ENCODE data around the gene MAP3K9. TPM values are rescaled to one million over a fixed set of nuclear protein-coding genes. Genes with fewer than 3 reads are reported as not detected.

MAP3K9 gene
- total RNA-seq, 1 experiment from 2014 or later, result 21.4 TPM

DNA sequence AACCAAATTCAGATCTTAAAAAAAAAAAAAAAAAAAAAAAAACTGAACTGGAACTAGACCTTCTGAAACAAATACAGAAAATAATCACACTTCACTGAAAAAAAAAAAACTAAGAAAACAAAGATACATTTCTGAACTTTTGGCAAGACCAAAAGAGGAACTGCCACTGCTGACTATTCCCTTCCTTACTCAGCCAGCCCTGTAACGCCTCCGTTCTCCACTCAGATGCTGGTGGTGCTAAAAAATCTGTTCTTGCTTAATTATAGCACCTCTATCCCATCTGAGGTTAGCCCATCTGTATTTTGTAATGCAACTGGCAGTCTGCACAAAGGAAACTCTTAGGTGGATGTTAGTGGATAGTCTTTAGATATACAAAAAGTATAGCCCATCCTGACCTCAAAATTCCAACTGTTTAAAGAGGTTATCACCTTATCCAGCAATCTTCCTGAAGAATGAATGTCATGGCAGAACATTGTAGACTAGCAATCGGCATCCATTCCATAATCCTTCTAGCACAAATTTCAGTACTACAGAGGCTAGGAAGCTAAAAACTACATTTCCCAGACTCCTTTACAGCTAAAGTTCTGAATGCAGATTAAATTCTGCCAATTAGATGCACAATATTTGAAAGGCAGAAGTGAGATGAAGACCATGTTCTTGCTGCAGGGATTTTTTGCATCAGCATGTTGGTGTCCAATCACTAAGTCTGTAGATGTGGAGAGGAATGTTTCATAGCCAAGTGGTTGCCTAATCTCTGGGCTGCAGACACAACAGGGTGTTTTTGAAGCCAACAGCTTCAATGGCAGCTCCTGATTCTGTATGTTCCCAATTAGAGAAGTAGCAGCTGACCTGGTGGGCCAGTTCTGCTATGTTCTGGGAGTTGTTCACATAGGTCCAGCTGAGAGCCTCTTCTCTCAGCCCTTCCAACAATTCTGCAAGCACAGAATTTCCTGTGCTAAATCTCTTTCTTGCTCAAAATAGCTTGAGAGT, 5.7 kb downstream of the MAP3K9 start:
- ChIA-PET POLR2A (ENCODE audit: unreplicated experiment) (no interaction called here), CTCF (no interaction called here)
- no peaks in the 10 kb centered on the region for H3K9me3 ChIP-seq (ENCODE audit: insufficient read depth, low read depth)
- H3K27ac ChIP-seq, result no peak overlapping the region
- H3K4me1 ChIP-seq (replicated peaks; ENCODE audit: insufficient read depth), result peaks cover 29% of the 10 kb centered on the region
- peaks cover 18% of the 10 kb centered on the region; the same call in 1 of the 2 replicates for H4K20me1 ChIP-seq (ENCODE audit: insufficient read depth)
- no peak for TF ChIP-seq EZH2 (IDR thresholded peaks at IDR 0.05; ENCODE audit: low read depth)
- TF ChIP-seq, protein P1, sequence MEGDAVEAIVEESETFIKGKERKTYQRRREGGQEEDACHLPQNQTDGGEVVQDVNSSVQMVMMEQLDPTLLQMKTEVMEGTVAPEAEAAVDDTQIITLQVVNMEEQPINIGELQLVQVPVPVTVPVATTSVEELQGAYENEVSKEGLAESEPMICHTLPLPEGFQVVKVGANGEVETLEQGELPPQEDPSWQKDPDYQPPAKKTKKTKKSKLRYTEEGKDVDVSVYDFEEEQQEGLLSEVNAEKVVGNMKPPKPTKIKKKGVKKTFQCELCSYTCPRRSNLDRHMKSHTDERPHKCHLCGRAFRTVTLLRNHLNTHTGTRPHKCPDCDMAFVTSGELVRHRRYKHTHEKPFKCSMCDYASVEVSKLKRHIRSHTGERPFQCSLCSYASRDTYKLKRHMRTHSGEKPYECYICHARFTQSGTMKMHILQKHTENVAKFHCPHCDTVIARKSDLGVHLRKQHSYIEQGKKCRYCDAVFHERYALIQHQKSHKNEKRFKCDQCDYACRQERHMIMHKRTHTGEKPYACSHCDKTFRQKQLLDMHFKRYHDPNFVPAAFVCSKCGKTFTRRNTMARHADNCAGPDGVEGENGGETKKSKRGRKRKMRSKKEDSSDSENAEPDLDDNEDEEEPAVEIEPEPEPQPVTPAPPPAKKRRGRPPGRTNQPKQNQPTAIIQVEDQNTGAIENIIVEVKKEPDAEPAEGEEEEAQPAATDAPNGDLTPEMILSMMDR (conservative IDR thresholded peaks at IDR 0.05), result no peak
- intact Hi-C loops (cut with micrococcal nuclease; ENCODE audit: unreplicated experiment), result no loop called here
- H3K79me2 ChIP-seq (ENCODE audit: low read depth), result peaks cover 83% of the 10 kb centered on the region
- H3K27me3 ChIP-seq (ENCODE audit: insufficient read depth, low read depth), result no peaks in the 10 kb centered on the region
- BruUV-seq (replicated peaks), result no TSS peak
- peaks cover 6% of the 10 kb centered on the region; the same call in 1 of the 2 replicates for H3F3A ChIP-seq (ENCODE audit: insufficient read depth, low read depth)
- DNase-seq, result no peak
- no peak overlapping the region for H2AFZ ChIP-seq
- no peak overlapping the region for H3K4me2 ChIP-seq
- peaks cover 15% of the 10 kb centered on the region for H3K36me3 ChIP-seq (ENCODE audit: low read depth)
- no peaks in the 10 kb centered on the region for H3K9me2 ChIP-seq (ENCODE audit: insufficient read depth)
- no peak overlapping the region for H3K4me3 ChIP-seq

DNA sequence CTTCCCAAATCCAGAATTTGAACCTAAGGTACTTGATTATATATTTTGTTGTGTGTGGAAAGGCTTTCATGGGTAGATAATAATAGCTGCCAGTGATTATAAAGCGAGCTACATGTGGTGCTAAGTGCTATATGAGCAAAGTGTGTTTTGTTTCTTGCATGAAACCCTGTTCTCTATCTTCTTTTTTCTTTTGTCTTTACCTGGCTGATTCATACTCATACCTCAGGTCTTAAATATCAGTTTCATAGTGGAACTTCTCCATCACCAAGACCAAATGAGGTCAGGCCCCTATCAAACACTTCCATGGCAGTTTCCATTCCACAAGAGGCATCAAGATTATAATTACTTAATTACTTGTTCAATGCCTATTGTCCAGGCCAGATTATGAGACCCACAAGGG, 6.9 kb downstream of the MAP3K9 start:
- Histone ChIP-seq H3K27me3 (ENCODE audit: insufficient read depth, low read depth) (no peaks in the 10 kb centered on the region), H3K9me2 (ENCODE audit: insufficient read depth) (no peaks in the 10 kb centered on the region), H3K4me2 (peak overlapping the region; percentile 35; the same call in 1 of the 2 replicates), H3K36me3 (ENCODE audit: low read depth) (peaks cover 15% of the 10 kb centered on the region), H2AFZ (no peak overlapping the region), H3K4me1 (replicated peaks; ENCODE audit: insufficient read depth) (peaks cover 24% of the 10 kb centered on the region), H3K27ac (0 out of 2 replicates have a peak overlapping the region, but pooled peaks have one; percentile 6), H3K79me2 (ENCODE audit: low read depth) (peaks cover 81% of the 10 kb centered on the region), H3K4me3 (no peak overlapping the region), H4K20me1 (ENCODE audit: insufficient read depth) (peaks cover 18% of the 10 kb centered on the region; the same call in 1 of the 2 replicates), H3F3A (ENCODE audit: insufficient read depth, low read depth) (0 out of 2 replicates have a peak, but pooled peaks cover under 1% of the 10 kb centered on the region), H3K9me3 (ENCODE audit: insufficient read depth, low read depth) (no peaks in the 10 kb centered on the region)
- ChIA-PET POLR2A (ENCODE audit: unreplicated experiment) (no interaction called here), CTCF (no interaction called here)
- intact Hi-C loops (cut with micrococcal nuclease; ENCODE audit: unreplicated experiment), result no loop called here
- no peak for DNase-seq
- no TSS peak for BruUV-seq (replicated peaks)
- TF ChIP-seq, protein P1 (conservative IDR thresholded peaks at IDR 0.05), result no peak
- TF ChIP-seq EZH2 (IDR thresholded peaks at IDR 0.05; ENCODE audit: low read depth), result no peak

DNA sequence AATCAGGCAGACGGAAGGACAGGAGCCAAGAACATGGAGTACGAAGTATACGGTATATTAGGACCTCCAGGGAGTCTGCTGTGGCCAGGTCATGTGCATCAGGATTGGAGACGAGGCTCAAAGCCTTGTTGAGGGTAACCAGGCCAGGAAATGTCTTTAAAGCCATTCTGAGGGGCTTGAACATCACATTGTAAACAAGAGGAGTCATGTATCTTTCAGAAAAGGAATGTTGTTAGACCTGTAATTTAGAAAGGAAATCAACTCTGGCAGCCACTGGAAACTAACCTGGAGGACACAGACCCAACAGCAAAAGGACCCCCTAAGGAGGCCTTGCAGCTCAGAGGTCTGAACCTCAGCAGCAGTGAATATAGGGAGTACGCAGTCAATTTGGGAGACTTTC, 7.5 kb downstream of the MAP3K9 start:
- TF ChIP-seq, protein P1 (conservative IDR thresholded peaks at IDR 0.05), result no peak
- no peak for TF ChIP-seq EZH2 (IDR thresholded peaks at IDR 0.05; ENCODE audit: low read depth)
- H3K27ac ChIP-seq, result 0 out of 2 replicates have a peak overlapping the region, but pooled peaks have one; percentile 6
- no peaks in the 10 kb centered on the region for H3F3A ChIP-seq (ENCODE audit: insufficient read depth, low read depth)
- H3K36me3 ChIP-seq (ENCODE audit: low read depth), result peaks cover 15% of the 10 kb centered on the region
- H3K4me2 ChIP-seq, result peak overlapping the region; percentile 35; the same call in 1 of the 2 replicates
- ChIA-PET CTCF (no interaction called here), POLR2A (ENCODE audit: unreplicated experiment) (no interaction called here)
- intact Hi-C loops (cut with micrococcal nuclease; ENCODE audit: unreplicated experiment), result no loop called here
- no peak overlapping the region for H3K4me3 ChIP-seq
- peaks cover 18% of the 10 kb centered on the region for H3K4me1 ChIP-seq (replicated peaks; ENCODE audit: insufficient read depth)
- H3K9me2 ChIP-seq (ENCODE audit: insufficient read depth), result no peaks in the 10 kb centered on the region
- BruUV-seq (replicated peaks), result no TSS peak
- peaks cover 76% of the 10 kb centered on the region for H3K79me2 ChIP-seq (ENCODE audit: low read depth)
- H2AFZ ChIP-seq, result no peak overlapping the region
- no peaks in the 10 kb centered on the region for H3K27me3 ChIP-seq (ENCODE audit: insufficient read depth, low read depth)
- peak in 1 of 2 experiments; percentile 64 for DNase-seq
- no peaks in the 10 kb centered on the region for H3K9me3 ChIP-seq (ENCODE audit: insufficient read depth, low read depth)
- H4K20me1 ChIP-seq (ENCODE audit: insufficient read depth), result peaks cover 18% of the 10 kb centered on the region; the same call in 1 of the 2 replicates

Data from PC-9 (cell line).